ENCODE results near the gene YIPF2.
"Not testable (repeated sequence)": the region's sequence is repeated elsewhere in the genome, so short reads cannot be mapped to it uniquely, and the experiment has no call there.

Gene YIPF2

DNA sequence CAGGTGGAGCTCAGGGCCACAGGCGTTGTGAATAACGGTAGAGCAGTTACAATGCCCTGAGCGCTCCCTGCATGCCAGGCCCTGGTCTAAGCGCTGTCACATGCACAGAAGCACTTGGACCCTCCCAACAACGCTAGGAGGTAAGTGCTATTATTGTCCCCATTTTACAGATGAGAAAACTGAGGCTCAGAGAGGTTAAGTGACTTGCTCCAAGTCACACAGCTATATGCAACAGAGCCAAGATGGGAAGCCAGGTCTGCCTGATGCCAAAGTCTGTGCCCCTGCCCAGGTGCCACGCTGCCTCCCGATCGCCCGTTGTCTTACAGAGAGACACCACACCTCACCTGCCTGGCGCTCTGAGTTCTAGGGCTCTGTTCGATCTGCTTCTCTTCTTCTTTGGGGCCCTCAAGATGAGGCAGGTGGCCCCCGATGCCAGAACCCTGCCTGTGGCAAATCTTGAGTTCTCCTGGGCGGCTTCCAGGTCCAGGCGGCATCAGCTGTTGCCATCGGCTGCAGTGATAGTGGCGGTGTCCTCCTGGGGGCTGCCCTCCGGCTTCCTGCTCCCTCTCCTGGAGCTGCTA lies 20.0 kb downstream of the YIPF2 start:
- no peak for DNase-seq

DNA sequence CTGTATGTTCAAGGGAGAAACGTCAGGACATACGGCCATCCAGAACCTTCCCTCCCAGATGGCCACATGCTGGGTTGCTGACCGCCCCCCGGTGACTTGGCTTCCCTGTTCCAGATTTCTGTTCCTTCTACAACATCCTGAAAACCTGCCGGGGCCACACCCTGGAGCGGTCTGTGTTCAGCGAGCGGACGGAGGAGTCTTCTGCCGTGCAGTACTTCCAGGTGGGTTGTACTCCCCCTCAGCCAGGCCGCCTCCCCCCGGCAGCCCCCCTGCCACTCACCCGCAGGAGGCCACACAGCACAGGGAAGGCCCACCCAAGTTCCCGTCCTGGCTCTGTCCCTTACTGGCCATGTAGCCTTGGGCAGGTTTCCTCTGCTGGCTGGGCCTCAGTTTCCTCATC lies 20.5 kb downstream of the YIPF2 start:
- no peak for DNase-seq

DNA sequence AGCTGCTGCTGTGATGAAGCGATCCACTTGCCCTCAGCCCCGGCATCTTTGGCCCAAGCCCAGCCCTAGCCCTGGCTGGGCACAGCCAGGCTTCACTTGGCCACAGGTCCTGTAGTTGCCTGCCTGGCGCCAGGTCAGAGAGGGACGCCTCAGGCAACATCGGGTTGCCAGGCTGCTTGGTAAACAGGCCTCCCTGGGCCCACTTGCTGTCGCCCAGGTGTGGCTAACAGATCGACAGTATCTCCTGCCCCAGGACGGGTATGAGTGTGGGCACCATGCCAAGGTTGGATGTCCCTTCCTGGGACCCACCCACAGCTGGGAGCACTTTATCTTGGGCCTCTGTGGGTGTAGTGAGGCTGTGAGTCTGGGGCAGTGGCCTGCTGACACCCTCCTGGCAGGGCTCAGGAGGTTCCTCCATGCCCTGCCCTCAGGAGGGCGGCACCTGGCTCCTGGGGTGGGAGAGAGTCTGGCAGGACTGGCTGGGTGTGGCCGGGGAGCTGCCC lies 29.2 kb downstream of the YIPF2 start:
- DNase-seq, result no peak

- no peak for DNase-seq
Observed at GRCh38 chr19:10898633-10899032, 29.8 kb downstream of the YIPF2 start.

DNA sequence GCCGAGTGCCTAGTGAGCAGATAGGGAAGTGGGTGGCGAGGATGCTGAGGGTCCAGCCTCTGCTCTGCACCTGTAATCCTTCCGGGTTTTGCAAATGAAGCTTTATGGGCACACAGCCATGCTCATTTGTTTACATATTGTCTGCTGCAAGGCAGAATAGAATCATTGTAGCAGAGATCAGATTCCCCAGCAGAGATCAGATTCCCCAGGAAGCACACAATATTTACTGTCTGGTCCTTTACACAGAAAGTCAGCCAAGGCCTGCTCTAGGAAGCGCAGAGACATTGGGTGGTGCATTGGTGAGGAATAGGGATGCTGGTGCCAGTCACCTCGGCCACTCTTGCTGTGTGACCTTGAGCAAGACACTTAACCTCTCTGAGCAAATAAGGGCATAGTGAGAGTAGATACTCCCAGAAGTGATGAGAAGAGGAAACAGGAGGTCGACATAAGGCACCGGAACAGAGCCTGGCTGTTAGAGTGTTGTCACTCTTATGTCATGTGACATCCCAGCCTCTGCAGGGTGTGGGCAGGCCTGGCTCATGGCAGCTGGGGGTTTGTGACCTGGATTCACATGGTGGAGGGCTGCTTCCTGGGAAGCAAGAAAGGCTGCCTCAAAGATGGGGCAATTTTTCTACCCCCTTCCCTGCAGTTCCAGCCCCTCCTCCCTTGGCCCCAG lies 31.4 kb downstream of the YIPF2 start:
- DNase-seq, result peak; percentile 44

DNA sequence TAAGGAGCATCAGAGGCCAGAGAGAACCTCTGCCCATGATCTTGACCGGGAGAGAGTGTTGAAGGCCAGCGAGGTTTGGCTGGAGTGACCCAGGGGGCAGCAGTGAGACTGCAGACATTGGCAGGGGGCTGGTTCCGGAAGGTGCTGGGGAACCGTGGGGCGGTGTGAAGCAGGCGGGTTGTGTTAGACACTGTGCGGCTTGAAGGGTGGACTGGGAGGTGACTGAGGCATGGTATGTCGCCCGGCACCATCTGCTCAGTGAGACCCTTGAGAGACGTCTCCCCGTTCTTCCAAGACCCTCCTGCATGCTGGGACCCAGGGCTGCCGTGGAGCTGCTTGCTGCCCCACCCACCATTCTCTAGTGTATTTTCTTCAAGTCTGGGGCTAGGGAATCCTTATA lies 32.5 kb downstream of the YIPF2 start:
- no peak for DNase-seq

- no peak for DNase-seq
Observed at GRCh38 chr19:10895363-10895762, 33.1 kb downstream of the YIPF2 start.

DNA sequence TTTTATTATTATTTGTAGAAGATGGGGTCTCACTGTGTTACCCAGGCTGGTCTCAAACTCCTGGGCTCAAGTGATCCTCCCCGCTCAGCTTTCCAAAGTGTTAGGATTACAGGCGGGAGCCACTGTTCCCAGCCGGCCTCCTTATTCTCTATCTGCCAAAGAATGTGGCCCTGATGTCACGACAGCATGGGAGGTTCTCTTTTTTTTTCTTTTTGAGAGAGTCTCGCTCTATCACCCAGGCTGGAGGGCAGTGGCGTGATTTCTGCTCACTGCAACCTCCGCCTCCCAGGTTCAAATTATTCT lies 33.6 kb downstream of the YIPF2 start:
- no peak for DNase-seq

- DNase-seq, result peak; percentile 60
Observed at GRCh38 chr19:10892256-10892655, 36.2 kb downstream of the YIPF2 start.

DNA sequence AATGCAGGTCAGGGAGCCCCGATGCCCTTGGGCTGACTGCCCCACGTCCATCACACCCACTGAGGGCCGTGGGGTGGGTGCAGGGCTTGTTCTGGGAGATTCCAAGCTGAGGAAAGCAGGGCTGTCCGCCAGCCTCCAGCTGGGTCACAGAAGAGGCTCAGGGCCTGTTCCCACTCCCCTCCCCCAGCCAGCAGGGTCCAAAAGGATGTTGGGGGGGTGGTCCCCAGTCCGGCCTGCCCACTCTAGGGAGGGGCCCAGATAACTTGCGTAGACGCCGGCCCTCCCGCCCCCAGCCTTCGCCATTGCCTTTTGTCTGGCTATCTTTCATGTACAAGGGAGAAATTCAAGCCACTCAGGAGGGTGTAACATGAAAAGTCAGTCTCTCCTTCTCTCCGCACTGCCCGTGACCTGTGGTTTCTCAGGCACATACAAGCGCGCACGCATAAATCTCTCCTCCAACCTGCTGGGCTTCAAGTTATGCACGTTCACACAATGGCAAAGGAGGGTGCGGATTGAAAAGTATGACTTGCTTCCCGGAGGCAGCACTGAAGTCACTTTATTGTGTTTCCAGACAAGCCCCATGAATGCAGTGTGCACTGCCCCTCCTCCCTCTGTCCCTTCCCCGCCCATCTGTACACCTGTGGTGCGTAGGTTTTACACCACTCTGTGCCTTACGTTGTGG lies 36.9 kb downstream of the YIPF2 start:
- peak; percentile 34 for DNase-seq

- no peak for DNase-seq
Observed at GRCh38 chr19:10889880-10890279, 38.6 kb downstream of the YIPF2 start.

DNA sequence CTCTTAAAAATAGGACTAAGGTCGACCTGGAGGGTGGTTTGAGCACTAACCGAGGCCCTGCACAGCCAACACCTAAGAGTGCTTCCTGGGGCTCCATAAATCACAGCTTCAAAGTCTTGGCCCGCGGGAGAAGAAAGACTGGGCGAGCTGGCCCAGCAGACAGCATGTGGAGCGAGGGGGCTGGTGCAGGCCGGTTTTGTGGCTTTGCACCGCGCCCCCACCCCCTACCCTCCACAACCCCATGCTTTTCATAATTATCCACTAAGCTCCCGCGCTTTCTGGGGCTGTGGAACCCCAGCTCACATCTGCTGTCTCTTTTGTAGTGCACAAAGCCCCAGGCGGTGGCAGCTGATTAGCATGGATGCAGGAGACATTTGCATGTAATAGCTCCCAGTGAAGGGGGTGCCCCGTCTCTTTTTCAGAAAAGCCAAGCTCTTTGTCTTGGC lies 40.0 kb downstream of the YIPF2 start:
- DNase-seq, result peak; percentile 48

DNA sequence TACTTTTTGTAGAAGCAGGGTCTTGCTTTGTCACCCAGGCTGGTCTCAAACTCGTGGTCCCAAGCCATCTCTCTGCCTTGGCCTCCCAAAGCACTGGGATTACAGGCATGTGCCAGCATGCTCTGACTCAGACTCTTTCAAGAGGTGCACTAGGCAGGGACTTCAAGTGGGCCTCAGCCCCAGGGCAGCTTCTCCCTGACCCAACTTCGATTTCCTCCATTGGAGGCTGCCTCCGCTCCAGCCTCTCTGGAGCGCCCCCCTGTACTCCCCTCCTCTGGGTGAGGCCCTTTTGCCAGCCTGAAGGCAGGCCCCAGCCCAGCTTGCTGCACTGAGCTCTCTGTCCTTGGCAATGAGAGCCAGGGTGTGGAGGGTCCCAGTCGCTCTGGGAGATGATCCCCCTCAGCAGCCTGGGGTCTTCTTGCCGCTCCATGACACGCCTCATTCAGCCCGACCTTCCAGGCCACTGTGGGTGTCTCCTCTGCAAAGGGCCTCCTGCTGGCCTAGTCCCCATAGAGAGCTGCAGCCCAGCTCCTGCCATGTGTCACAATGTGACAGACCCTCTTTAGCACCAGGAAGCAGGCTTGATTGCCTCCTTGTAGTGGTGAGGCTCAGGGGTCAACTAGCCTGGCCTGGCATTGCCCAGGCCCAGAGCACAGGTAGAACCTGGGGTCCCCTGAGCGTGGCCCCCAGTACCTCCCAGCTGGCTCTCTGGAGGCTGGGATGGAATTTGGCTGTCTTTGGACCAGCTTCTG lies 40.6 kb downstream of the YIPF2 start:
- DNase-seq, result no peak

- no peak for DNase-seq
Observed at GRCh38 chr19:10885201-10886169, 43.0 kb downstream of the YIPF2 start.

GRCh38 chr19:10884274-10884673 lies 44.2 kb downstream of the YIPF2 start:
- DNase-seq, result no peak

DNA sequence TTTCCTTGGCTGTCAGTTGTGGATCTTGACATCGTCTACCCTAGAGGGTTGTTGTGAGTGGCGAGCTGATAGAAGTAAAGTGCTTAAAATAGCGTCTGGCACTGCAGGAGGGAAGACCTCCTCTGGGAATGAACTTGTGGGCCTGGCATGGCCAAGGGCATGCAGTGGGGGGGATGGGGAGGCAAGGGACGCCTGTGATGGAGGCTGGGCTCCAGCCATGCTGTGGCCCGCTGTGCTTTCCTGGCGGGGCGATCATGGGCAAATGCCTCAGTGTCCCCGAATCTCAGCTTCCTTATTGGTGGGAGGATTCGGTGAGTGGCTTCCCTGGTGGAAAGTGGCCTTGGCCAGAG lies 46.4 kb downstream of the YIPF2 start:
- DNase-seq, result no peak

GRCh38 chr19:10881403-10882107 lies 46.9 kb downstream of the YIPF2 start:
- DNase-seq, result no peak

DNA sequence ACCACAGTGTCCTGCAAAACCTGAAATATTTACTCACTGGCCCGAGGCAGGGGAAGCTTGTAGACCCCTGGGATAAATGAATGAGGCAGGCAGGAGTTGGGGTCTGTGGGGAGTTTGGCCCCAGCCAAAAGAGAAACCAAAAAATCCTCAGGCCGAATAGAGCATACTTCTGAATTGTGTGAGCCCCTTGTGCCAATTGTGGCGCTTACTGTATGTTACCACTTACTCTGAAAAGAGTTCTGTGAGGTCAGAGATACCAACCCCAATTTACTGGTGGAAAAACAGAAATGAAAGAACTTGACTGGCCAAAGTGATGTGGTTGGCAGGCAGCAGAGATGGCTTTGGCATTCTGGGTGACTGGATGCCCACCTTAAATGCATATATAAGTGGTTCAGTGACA lies 50.2 kb downstream of the YIPF2 start:
- no peak for DNase-seq

DNA sequence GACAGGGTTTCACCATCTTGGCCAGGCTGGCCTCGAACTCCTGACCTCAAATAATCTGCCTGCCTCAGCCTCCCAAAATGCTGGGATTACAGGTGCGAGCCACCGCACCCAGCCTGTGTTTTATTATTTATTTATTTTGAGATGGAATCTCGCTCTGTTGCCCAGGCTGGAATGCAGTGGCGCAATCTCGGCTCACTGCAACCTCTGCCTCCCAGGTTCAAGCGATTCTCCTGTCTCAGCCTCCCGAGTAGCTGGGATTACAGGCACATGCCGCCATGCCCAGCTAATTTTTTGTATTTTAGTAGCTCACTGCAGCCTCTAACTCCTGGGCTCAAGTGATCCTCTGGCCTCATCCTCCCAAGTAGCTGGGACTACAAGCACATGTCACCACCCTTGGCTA lies 50.8 kb downstream of the YIPF2 start:
- DNase-seq, result not testable (repeated sequence)

- DNase-seq, result no peak
Observed at GRCh38 chr19:10876459-10877240, 51.8 kb downstream of the YIPF2 start.

GRCh38 chr19:10874024-10874423 lies 54.4 kb downstream of the YIPF2 start:
- DNase-seq, result no peak
